Measurements from ENCODE around the gene ZDHHC14. TPM values are rescaled to one million over a fixed set of nuclear protein-coding genes. Genes with fewer than 3 reads are reported as not detected.

ZDHHC14 gene
- total RNA-seq, 2 donors from 2014 or later = 10.2 to 10.6 TPM

DNA sequence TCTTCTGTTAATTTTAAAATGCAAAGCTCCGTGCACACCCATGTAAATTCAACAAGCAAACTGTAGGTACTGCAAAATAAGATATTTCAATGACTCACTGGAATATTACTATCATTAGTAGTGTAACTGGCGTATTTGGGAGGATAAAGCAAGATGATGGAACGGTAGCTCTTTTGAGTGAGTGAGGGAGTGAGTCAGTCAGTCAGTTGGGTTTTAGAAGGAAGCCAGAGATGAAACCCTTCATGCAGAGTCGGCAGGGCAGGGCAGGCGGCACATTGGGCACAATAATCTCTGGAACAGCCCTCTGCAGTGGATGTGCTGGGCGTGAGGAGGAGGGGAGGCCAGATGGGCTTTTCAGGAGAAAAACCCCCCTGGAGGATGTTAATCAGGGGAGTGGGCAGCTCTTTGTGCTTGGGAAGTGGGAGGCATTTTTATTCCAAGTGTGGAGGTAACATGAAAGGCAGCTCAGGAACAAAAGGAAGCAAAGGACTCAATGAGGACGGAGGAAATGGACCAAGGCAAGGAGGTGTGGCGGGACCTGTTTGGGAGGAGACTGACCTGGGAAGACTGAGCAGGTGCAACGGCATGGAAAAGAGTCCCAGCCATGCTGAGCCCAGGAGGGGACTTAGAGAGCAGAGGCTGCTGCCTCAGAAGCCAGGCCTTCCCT is 171.2 kb downstream of the ZDHHC14 start:
- H3K4me1 ChIP-seq = peaks cover 10% of the 10 kb centered on the region
- intact Hi-C loops (cut with DNase I) = no loop called here
- TF ChIP-seq, protein P1, sequence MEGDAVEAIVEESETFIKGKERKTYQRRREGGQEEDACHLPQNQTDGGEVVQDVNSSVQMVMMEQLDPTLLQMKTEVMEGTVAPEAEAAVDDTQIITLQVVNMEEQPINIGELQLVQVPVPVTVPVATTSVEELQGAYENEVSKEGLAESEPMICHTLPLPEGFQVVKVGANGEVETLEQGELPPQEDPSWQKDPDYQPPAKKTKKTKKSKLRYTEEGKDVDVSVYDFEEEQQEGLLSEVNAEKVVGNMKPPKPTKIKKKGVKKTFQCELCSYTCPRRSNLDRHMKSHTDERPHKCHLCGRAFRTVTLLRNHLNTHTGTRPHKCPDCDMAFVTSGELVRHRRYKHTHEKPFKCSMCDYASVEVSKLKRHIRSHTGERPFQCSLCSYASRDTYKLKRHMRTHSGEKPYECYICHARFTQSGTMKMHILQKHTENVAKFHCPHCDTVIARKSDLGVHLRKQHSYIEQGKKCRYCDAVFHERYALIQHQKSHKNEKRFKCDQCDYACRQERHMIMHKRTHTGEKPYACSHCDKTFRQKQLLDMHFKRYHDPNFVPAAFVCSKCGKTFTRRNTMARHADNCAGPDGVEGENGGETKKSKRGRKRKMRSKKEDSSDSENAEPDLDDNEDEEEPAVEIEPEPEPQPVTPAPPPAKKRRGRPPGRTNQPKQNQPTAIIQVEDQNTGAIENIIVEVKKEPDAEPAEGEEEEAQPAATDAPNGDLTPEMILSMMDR (IDR thresholded peaks at IDR 0.05) = no peak
- no peak for TF ChIP-seq POLR2A (IDR thresholded peaks at IDR 0.05)
- H3K36me3 ChIP-seq (replicated peaks in 1 of 2; ENCODE audit: insufficient read depth in 1 of 2, low read depth in 2 of 2) = no peaks in the 10 kb centered on the region
- no peaks in the 10 kb centered on the region for H3K27me3 ChIP-seq
- no peak overlapping the region for H3K4me3 ChIP-seq
- ATAC-seq (no peak), DNase-seq (no peak)
- 87% methylated on average over 9 of the region's 9 CpGs for WGBS, 2 donors
- H3K9me3 ChIP-seq = no peaks in the 10 kb centered on the region
- no peak overlapping the region for H3K27ac ChIP-seq

DNA sequence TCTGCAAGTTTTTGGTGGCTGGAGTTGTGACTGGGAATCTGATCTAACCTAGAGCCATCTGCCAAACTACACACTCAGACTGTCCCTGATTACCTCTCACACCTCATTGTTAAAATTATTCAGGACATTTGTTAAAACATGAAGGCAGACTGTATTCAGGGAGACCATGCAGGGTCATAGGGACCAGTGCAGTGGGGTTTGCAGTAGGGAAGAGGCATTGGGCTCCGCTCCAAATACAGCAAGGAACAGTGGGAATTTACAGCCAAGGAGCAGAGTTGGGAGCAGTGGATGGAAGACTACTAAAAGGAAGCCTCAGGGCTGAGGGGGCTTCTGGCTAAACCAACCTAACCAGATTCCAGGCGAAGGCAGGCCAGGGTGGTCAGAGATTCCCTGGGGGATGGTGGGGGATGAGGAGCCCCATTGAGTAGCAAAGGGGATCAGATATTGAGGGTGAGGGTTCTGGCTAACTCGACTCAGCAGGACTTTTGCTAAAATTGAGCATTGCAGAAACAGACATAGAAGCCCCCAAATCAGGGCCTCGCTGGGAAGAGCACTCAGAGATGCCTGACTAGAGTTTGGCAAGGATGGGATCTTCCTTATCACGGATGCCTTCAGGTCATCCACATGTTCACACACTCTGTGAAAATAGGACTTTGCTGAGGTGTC is 172.0 kb downstream of the ZDHHC14 start:
- ATAC-seq = no peak
- Histone ChIP-seq H3K4me3 (no peak overlapping the region), H3K4me1 (peaks cover 15% of the 10 kb centered on the region), H3K9me3 (no peaks in the 10 kb centered on the region), H3K27me3 (no peaks in the 10 kb centered on the region), H3K27ac (no peak overlapping the region), H3K36me3 (replicated peaks in 1 of 2; ENCODE audit: insufficient read depth in 1 of 2, low read depth in 2 of 2) (no peaks in the 10 kb centered on the region)
- intact Hi-C loops (cut with DNase I) = no loop called here
- no peak for TF ChIP-seq POLR2A (IDR thresholded peaks at IDR 0.05)
- TF ChIP-seq, protein P1 (IDR thresholded peaks at IDR 0.05) = no peak
- WGBS, 2 donors = 86 to 89% methylated on average over 5 of the region's 5 CpGs
- DNase-seq = no peak

DNA sequence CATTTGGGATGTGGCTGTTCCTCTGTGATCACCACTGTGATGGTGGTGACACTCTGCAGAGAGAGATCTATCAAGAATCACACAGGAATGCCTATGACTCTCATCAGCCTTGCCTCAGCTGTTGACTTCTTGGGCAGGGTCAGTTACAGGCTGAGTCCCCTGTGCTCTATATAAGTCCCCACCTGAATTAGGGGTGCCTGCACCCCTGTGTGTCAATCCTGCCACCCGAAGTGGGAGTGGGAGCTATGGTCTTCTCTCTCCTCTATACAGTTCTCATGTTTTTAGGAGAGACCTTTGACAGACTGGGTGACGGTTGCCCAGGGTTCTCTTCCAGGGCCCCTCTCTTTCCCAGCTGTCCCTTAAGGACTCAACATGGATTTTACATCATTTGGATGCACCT is 173.8 kb downstream of the ZDHHC14 start:
- whole genome bisulfite sequencing, 2 donors = 83 to 93% methylated on average over 2 of the region's 2 CpGs
- H3K4me1 ChIP-seq = peaks cover 21% of the 10 kb centered on the region
- no peak for ATAC-seq

GRCh38 chr6:157555455-157556143 is 174.6 kb downstream of the ZDHHC14 start:
- H3K9me3 ChIP-seq = no peaks in the 10 kb centered on the region
- TF ChIP-seq, protein P1 (IDR thresholded peaks at IDR 0.05) = no peak
- no peak for TF ChIP-seq POLR2A (IDR thresholded peaks at IDR 0.05)
- intact Hi-C loops (cut with DNase I) = no loop called here
- H3K27ac ChIP-seq = no peak overlapping the region
- DNase-seq = no peak
- no peak for ATAC-seq
- no peak overlapping the region for H3K4me3 ChIP-seq
- WGBS, 2 donors = 86 to 92% methylated on average over 16 of the region's 16 CpGs
- H3K36me3 ChIP-seq (replicated peaks in 1 of 2; ENCODE audit: insufficient read depth in 1 of 2, low read depth in 2 of 2) = no peaks in the 10 kb centered on the region
- no peaks in the 10 kb centered on the region for H3K27me3 ChIP-seq
- peaks cover 21% of the 10 kb centered on the region for H3K4me1 ChIP-seq

More for the DNA sequence above, 173.8 kb downstream of the ZDHHC14 start:
- TF ChIP-seq, protein P1 (IDR thresholded peaks at IDR 0.05) = no peak
- no peak for TF ChIP-seq POLR2A (IDR thresholded peaks at IDR 0.05)
- H3K4me3 ChIP-seq = no peak overlapping the region
- H3K9me3 ChIP-seq = no peaks in the 10 kb centered on the region
- intact Hi-C loops (cut with DNase I) = no loop called here
- no peak overlapping the region for H3K27ac ChIP-seq
- no peak for DNase-seq
- H3K27me3 ChIP-seq = no peaks in the 10 kb centered on the region
- no peaks in the 10 kb centered on the region for H3K36me3 ChIP-seq (replicated peaks in 1 of 2; ENCODE audit: insufficient read depth in 1 of 2, low read depth in 2 of 2)

Data from body of pancreas (tissue), 4 donors.